ENCODE data around the gene BHLHE23. TPM values are rescaled to one million over a fixed set of nuclear protein-coding genes. Genes with fewer than 3 reads are reported as not detected.

BHLHE23 gene
- total RNA-seq, 2 experiments from 2014 or later, result not detected

DNA sequence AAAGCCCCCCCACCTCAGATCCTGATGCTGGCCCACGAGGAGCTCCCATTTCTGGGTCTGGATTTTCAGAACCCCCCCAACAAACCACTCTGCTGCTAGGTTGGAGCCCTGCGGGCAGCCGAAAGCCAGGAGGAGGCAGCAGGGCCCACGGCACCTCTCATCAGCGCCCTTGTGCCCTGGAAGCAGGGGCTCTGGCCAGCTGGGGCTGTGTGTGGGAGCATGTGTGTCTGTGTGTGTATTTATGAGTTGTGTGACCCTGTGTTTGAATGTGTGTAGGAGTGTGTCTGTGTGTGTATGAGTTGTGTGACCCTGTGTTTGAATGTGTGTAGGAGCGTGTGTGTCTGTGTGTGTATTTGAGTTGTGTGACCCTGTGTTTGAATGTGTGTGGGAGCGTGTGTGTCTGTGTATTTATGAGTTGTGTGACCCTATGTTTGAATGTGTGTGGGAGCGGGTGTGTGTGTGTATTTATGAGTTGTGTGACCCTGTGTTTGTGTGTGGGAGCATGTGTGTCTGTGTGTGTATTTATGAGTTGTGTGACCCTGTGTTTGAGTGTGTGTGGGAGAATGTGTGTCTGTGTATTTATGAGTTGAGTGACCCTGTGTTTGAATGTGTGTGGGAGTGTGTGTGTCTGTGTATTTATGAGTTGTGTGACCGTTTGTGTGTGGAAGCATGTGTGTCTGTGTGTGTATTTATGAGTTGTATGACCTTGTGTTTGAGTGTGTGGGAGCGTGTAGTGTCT, 35.4 kb downstream of the BHLHE23 start:
- intact Hi-C loops (cut with micrococcal nuclease; ENCODE audit: unreplicated experiment), result no loop called here
- no peak overlapping the region for H3K4me3 ChIP-seq (ENCODE audit: low read depth, low read length, poor library complexity, severe bottlenecking)
- H2AFZ ChIP-seq (ENCODE audit: low read length), result no peak overlapping the region
- H4K20me1 ChIP-seq (ENCODE audit: insufficient read depth, low read length), result no peaks in the 10 kb centered on the region
- H3K79me2 ChIP-seq (ENCODE audit: insufficient read depth, low read depth, low read length), result no peaks in the 10 kb centered on the region
- no peaks in the 10 kb centered on the region for H3K36me3 ChIP-seq (ENCODE audit: insufficient read depth, low read length)
- TF ChIP-seq EZH2phosphoT487 (IDR thresholded peaks at IDR 0.05; ENCODE audit: borderline replicate concordance, low read depth, low read length), result no peak
- TF ChIP-seq, protein P1, sequence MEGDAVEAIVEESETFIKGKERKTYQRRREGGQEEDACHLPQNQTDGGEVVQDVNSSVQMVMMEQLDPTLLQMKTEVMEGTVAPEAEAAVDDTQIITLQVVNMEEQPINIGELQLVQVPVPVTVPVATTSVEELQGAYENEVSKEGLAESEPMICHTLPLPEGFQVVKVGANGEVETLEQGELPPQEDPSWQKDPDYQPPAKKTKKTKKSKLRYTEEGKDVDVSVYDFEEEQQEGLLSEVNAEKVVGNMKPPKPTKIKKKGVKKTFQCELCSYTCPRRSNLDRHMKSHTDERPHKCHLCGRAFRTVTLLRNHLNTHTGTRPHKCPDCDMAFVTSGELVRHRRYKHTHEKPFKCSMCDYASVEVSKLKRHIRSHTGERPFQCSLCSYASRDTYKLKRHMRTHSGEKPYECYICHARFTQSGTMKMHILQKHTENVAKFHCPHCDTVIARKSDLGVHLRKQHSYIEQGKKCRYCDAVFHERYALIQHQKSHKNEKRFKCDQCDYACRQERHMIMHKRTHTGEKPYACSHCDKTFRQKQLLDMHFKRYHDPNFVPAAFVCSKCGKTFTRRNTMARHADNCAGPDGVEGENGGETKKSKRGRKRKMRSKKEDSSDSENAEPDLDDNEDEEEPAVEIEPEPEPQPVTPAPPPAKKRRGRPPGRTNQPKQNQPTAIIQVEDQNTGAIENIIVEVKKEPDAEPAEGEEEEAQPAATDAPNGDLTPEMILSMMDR (conservative IDR thresholded peaks at IDR 0.05; ENCODE audit: low read length), result no peak
- H3K27ac ChIP-seq (ENCODE audit: low read depth, low read length, poor library complexity, severe bottlenecking), result no peak overlapping the region
- H3K4me1 ChIP-seq (ENCODE audit: insufficient read depth, low read length, poor library complexity, severe bottlenecking), result no peaks in the 10 kb centered on the region
- no peaks in the 10 kb centered on the region for H3K9me2 ChIP-seq (ENCODE audit: insufficient read depth, low read length)
- no peak for DNase-seq (ENCODE audit: low spot score)
- no peaks in the 10 kb centered on the region for H3K9me3 ChIP-seq (ENCODE audit: low read length)
- POLR2A ChIA-PET, result no interaction called here
- H3K4me2 ChIP-seq (ENCODE audit: low read length), result no peak overlapping the region
- CTCF ChIA-PET (ENCODE audit: unreplicated experiment), result no interaction called here
- BruUV-seq (replicated peaks), result no TSS peak

DNA sequence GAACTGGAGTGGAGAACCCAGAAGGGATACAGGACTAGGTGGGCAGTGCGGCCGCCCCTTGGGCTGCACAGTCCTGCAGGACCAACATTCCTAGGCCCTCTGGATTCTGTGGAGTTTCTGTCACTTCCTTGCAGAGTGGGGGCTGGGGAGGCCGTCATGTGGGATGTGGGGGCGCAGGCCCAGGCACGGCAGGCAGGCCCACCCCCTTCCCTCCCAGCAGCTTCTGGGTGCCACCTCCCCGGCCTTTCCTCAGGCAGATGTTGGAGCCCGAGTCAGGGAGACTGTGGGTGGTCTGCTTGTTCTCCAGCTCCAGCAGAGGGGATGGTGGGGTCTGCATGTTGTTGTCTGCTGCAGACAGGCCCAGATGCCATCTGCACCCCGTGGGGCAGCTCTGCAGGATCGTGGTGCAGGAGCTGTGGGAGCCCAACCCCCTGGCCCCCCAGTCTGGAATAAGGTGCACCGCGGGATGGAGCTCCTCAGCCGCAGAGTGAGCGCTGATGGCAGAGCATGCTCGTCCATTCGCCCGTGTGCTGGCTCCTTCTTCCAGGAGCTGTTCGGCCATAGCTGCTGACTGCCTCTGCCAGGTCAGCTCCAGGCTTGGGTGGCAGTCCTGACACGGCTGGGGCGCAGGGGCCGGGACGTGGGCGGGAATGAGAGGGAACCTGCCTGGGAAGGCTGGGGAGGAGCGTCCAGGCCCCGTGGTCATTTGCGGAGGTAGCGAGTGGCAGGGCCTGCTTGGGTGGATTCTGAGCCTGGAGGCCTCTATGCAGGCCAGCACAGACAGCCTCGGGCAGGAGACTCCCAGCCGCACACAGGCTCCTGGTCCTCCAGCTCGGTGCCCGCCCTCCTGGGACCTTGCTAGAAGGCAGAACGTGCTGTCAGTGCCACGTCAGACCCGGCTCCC, 36.2 kb downstream of the BHLHE23 start:
- DNase-seq (ENCODE audit: low spot score), result no peak
- Histone ChIP-seq H3K4me2 (ENCODE audit: low read length) (no peak overlapping the region), H3K4me1 (ENCODE audit: insufficient read depth, low read length, poor library complexity, severe bottlenecking) (no peaks in the 10 kb centered on the region), H4K20me1 (ENCODE audit: insufficient read depth, low read length) (no peaks in the 10 kb centered on the region), H3K36me3 (ENCODE audit: insufficient read depth, low read length) (no peaks in the 10 kb centered on the region), H3K9me2 (ENCODE audit: insufficient read depth, low read length) (no peaks in the 10 kb centered on the region), H3K27ac (ENCODE audit: low read depth, low read length, poor library complexity, severe bottlenecking) (no peak overlapping the region), H3K79me2 (ENCODE audit: insufficient read depth, low read depth, low read length) (no peaks in the 10 kb centered on the region), H2AFZ (ENCODE audit: low read length) (no peak overlapping the region), H3K4me3 (ENCODE audit: low read depth, low read length, poor library complexity, severe bottlenecking) (no peak overlapping the region), H3K9me3 (ENCODE audit: low read length) (no peaks in the 10 kb centered on the region)
- intact Hi-C loops (cut with micrococcal nuclease; ENCODE audit: unreplicated experiment), result no loop called here
- POLR2A ChIA-PET, result no interaction called here
- CTCF ChIA-PET (ENCODE audit: unreplicated experiment), result no interaction called here
- no TSS peak for BruUV-seq (replicated peaks)
- TF ChIP-seq, protein P1 (conservative IDR thresholded peaks at IDR 0.05; ENCODE audit: low read length), result no peak
- TF ChIP-seq EZH2phosphoT487 (IDR thresholded peaks at IDR 0.05; ENCODE audit: borderline replicate concordance, low read depth, low read length), result no peak

DNA sequence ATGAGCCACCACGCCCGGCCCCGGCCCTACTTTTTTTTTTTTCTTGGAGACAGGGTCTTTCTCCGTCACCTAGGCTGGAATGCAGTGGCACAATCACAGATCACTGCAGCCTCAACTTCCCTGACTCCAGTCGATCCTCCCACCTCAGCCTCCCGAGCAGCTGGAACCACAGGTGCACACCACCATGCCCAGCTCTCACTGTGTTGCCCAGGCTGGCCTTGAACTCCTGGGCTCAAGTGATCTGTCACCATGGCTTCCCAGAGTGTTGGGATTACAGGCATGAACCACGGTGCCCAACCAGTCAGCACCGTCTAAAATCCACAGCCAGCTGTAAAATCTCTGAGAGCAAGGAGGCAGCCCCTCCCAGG, 36.8 kb downstream of the BHLHE23 start:
- Histone ChIP-seq H3K4me3 (ENCODE audit: low read depth, low read length, poor library complexity, severe bottlenecking) (no peak overlapping the region), H3K4me1 (ENCODE audit: insufficient read depth, low read length, poor library complexity, severe bottlenecking) (no peaks in the 10 kb centered on the region), H2AFZ (ENCODE audit: low read length) (no peak overlapping the region), H3K9me3 (ENCODE audit: low read length) (no peaks in the 10 kb centered on the region), H3K36me3 (ENCODE audit: insufficient read depth, low read length) (no peaks in the 10 kb centered on the region), H3K27ac (ENCODE audit: low read depth, low read length, poor library complexity, severe bottlenecking) (no peak overlapping the region), H3K9me2 (ENCODE audit: insufficient read depth, low read length) (no peaks in the 10 kb centered on the region), H3K4me2 (ENCODE audit: low read length) (no peak overlapping the region), H3K79me2 (ENCODE audit: insufficient read depth, low read depth, low read length) (no peaks in the 10 kb centered on the region), H4K20me1 (ENCODE audit: insufficient read depth, low read length) (no peaks in the 10 kb centered on the region)
- no TSS peak for BruUV-seq (replicated peaks)
- DNase-seq (ENCODE audit: low spot score), result no peak
- ChIA-PET POLR2A (no interaction called here), CTCF (ENCODE audit: unreplicated experiment) (no interaction called here)
- TF ChIP-seq, protein P1 (conservative IDR thresholded peaks at IDR 0.05; ENCODE audit: low read length), result no peak
- no peak for TF ChIP-seq EZH2phosphoT487 (IDR thresholded peaks at IDR 0.05; ENCODE audit: borderline replicate concordance, low read depth, low read length)
- intact Hi-C loops (cut with micrococcal nuclease; ENCODE audit: unreplicated experiment), result no loop called here

All from OCI-LY7 (cell line).